MM.1S (cell line): ENCODE measurements around the gene NUP210.

Experiments used
- DNase-seq: peaks from one replicate; pipeline ENCODE4 v3.0.0-alpha.2; 2015
- H2AFZ ChIP-seq: fragments of 300-600 bp; sonication (generic); 2 replicates; pipeline ENCODE4 v1.6.0; 2016; ENCODE audit warnings: antibody characterized with exemption, low read length
- H3F3A ChIP-seq: fragments of 300-600 bp; sonication (generic); 2 replicates; pipeline ENCODE4 v1.6.1; 2016; ENCODE audit warnings: mild to moderate bottlenecking, antibody characterized with exemption, low read length, moderate library complexity, mixed read lengths; ENCODE audit not compliant: insufficient read depth
- H3K27ac ChIP-seq: fragments of 300-600 bp; sonication (generic); 2 replicates; pipeline ENCODE4 v1.5.1; 2016; ENCODE audit warnings: mild to moderate bottlenecking, low read length
- H3K27me3 ChIP-seq: fragments of 300-600 bp; sonication (generic); replicated peaks from 2 replicates; pipeline ENCODE4 v1.6.0; 2016; ENCODE audit warnings: low read length; ENCODE audit not compliant: insufficient read depth
- H3K36me3 ChIP-seq: fragments of 300-600 bp; sonication (generic); replicated peaks from 2 replicates; pipeline ENCODE4 v1.6.1; 2016; ENCODE audit warnings: mild to moderate bottlenecking, low read length, mixed read lengths; ENCODE audit not compliant: insufficient read depth
- H3K4me1 ChIP-seq: fragments of 300-600 bp; sonication (generic); 2 replicates; pipeline ENCODE4 v1.6.1; 2016; ENCODE audit warnings: low read length, mixed read lengths
- H3K4me2 ChIP-seq: fragments of 300-600 bp; sonication (generic); 2 replicates; pipeline ENCODE4 v1.6.0; 2016; ENCODE audit warnings: low read depth, low read length
- H3K4me3 ChIP-seq: fragments of 300-600 bp; sonication (generic); 2 replicates; pipeline ENCODE4 v1.5.1; 2016; ENCODE audit warnings: low read length, mixed read lengths
- H3K79me2 ChIP-seq: fragments of 300-600 bp; sonication (generic); 2 replicates; pipeline ENCODE4 v1.6.1; 2016; ENCODE audit warnings: mixed run types, low read length, mixed read lengths
- H3K9ac ChIP-seq: fragments of 300-600 bp; sonication (generic); 2 replicates; pipeline ENCODE4 v1.6.1; 2016; ENCODE audit warnings: low read length, mixed read lengths
- H3K9me2 ChIP-seq: fragments of 300-600 bp; sonication (generic); replicated peaks from 2 replicates; pipeline ENCODE4 v1.6.1; 2016; ENCODE audit warnings: mild to moderate bottlenecking, low read length, mixed read lengths; ENCODE audit not compliant: insufficient read depth
- H3K9me3 ChIP-seq: fragments of 300-600 bp; sonication (generic); replicated peaks from 2 replicates; pipeline ENCODE4 v1.6.1; 2016; ENCODE audit warnings: mild to moderate bottlenecking, low read length, mixed read lengths; ENCODE audit not compliant: insufficient read depth
- H4K20me1 ChIP-seq: fragments of 300-600 bp; sonication (generic); 2 replicates; pipeline ENCODE4 v1.6.1; 2016; ENCODE audit warnings: mild to moderate bottlenecking, low read length, moderate library complexity, mixed read lengths; ENCODE audit not compliant: insufficient read depth
- EZH2 ChIP-seq: fragments of 300-600 bp; sonication (generic); optimal IDR thresholded peaks from 2 replicates; pipeline ENCODE3; 2017; ENCODE audit warnings: low read depth, mild to moderate bottlenecking, antibody characterized with exemption, low read length, mixed read lengths
- EZH2phosphoT487 ChIP-seq: fragments of 300-600 bp; sonication (generic); IDR thresholded peaks from 2 replicates; pipeline ENCODE4 v1.6.1; 2018; ENCODE audit warnings: antibody characterized with exemption, low read length
- TF ChIP-seq, protein P1 (sequence below): fragments of 300-600 bp; sonication (generic); IDR thresholded peaks from 2 replicates; pipeline ENCODE4 v1.5.1; 2016; ENCODE audit warnings: antibody characterized with exemption, low read length, mixed read lengths

The NUP210 gene

DNA sequence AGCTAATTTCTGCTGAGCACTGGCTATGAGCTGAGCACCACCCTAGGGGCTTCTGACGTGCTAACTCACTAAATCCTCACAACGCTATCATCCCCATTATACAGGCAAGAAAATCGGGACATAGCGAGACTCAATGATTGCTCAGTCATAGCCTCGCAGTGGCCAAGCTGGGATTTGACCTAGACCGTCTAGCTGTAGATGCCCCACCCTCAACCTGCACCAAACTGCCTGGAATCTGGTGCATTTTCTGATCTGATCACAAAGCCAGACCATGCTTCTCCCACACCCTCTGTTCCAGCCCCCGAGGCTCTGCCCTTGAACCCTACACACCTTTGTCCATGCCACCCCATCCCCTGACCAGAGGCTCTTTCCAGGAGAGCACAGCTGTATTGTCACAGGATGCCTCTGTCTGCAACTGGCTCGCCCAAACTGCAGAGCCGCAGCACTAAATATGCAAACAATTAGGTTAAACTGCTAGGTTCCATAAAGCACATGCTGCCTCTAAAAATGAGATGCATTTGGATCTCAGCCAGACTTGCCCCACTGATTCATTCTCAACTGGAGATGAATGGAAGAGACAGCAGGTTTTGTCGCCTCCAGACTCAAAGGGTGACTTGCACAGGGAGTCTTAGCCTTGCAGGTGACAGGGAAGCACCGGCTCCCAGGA is 95.2 kb downstream of the NUP210 start:
- no peak overlapping the region for H3K27ac ChIP-seq
- peaks cover 17% of the 10 kb centered on the region for H3K4me1 ChIP-seq
- peaks cover 6% of the 10 kb centered on the region for H3K36me3 ChIP-seq
- H2AFZ ChIP-seq = no peak overlapping the region
- H3F3A ChIP-seq = no peaks in the 10 kb centered on the region; the same call in 1 of the 2 replicates
- TF ChIP-seq EZH2phosphoT487 = no peak
- TF ChIP-seq, protein P1, sequence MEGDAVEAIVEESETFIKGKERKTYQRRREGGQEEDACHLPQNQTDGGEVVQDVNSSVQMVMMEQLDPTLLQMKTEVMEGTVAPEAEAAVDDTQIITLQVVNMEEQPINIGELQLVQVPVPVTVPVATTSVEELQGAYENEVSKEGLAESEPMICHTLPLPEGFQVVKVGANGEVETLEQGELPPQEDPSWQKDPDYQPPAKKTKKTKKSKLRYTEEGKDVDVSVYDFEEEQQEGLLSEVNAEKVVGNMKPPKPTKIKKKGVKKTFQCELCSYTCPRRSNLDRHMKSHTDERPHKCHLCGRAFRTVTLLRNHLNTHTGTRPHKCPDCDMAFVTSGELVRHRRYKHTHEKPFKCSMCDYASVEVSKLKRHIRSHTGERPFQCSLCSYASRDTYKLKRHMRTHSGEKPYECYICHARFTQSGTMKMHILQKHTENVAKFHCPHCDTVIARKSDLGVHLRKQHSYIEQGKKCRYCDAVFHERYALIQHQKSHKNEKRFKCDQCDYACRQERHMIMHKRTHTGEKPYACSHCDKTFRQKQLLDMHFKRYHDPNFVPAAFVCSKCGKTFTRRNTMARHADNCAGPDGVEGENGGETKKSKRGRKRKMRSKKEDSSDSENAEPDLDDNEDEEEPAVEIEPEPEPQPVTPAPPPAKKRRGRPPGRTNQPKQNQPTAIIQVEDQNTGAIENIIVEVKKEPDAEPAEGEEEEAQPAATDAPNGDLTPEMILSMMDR = no peak
- TF ChIP-seq EZH2 = no peak
- no peak for DNase-seq
- peaks cover 32% of the 10 kb centered on the region for H3K79me2 ChIP-seq
- H3K9me2 ChIP-seq = no peaks in the 10 kb centered on the region
- H3K27me3 ChIP-seq = no peaks in the 10 kb centered on the region
- H3K4me2 ChIP-seq = no peak overlapping the region
- H3K9ac ChIP-seq = no peak overlapping the region
- no peak overlapping the region for H3K4me3 ChIP-seq
- H4K20me1 ChIP-seq = no peaks in the 10 kb centered on the region
- H3K9me3 ChIP-seq = no peaks in the 10 kb centered on the region

DNA sequence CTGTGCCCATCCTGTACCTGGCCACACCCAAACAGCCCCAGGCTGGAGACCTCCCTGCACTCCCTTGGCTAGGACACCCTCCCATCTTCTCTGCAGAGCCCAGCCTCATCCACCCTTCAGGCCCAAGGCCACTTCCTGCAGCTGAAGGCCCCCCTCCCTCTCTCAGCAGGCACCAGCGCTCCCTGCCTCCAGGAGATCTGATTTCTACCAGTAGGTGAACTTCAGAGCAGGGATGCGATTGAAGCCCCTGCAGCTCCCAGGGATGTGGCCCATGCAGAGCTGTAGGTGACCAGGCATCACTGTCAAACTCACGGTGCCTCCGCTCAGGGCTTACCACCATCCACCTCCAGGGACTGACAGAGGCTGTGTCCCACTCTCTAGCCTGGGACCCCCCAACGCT is 96.3 kb downstream of the NUP210 start:
- Histone ChIP-seq H3K4me3 (no peak overlapping the region), H3K4me1 (peaks cover 6% of the 10 kb centered on the region; the same call in 1 of the 2 replicates), H3K9ac (no peak overlapping the region), H3F3A (no peaks in the 10 kb centered on the region; the same call in 1 of the 2 replicates), H4K20me1 (no peaks in the 10 kb centered on the region), H3K27ac (no peak overlapping the region), H3K9me2 (no peaks in the 10 kb centered on the region), H3K79me2 (peaks cover 21% of the 10 kb centered on the region; the same call in 1 of the 2 replicates), H3K36me3 (peaks cover 10% of the 10 kb centered on the region), H3K9me3 (no peaks in the 10 kb centered on the region), H3K27me3 (no peaks in the 10 kb centered on the region), H2AFZ (no peak overlapping the region), H3K4me2 (no peak overlapping the region)
- TF ChIP-seq EZH2phosphoT487 = no peak
- TF ChIP-seq, protein P1 = no peak
- no peak for TF ChIP-seq EZH2
- no peak for DNase-seq

DNA sequence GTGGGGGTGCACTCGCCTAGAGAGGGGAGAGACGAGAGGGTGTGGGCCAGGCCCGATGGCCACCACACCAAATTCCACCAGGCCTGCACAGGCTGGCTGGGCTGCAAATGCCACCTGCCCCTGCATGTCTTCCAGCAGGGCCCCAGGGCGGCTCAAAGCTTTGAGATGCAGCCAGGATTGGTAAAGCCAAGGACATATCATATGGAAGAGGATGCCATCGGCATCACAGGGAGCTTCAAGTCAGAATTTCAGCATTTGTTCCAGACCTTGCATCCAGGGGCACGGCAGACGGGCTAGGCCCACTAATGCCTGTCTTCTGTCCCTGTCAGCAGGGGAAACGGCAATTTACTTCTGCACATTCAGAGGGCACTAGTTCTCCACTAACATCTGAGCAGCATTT is 97.8 kb downstream of the NUP210 start:
- TF ChIP-seq EZH2 (no peak), EZH2phosphoT487 (no peak)
- TF ChIP-seq, protein P1 = no peak
- H3K36me3 ChIP-seq = peaks cover 10% of the 10 kb centered on the region
- DNase-seq = no peak

More for the DNA sequence above, 97.8 kb downstream of the NUP210 start:
- no peak overlapping the region for H3K9ac ChIP-seq
- H3K9me3 ChIP-seq = no peaks in the 10 kb centered on the region
- no peak overlapping the region for H2AFZ ChIP-seq
- peaks cover 15% of the 10 kb centered on the region; the same call in 1 of the 2 replicates for H3K79me2 ChIP-seq
- no peak overlapping the region for H3K27ac ChIP-seq
- H4K20me1 ChIP-seq = no peaks in the 10 kb centered on the region
- no peaks in the 10 kb centered on the region for H3K9me2 ChIP-seq
- no peaks in the 10 kb centered on the region; the same call in 1 of the 2 replicates for H3F3A ChIP-seq
- H3K27me3 ChIP-seq = no peaks in the 10 kb centered on the region
- H3K4me3 ChIP-seq = no peak overlapping the region
- no peak overlapping the region for H3K4me2 ChIP-seq
- no peaks in the 10 kb centered on the region for H3K4me1 ChIP-seq
